ENCODE results near the gene GAS5. TPM values are rescaled to one million over a fixed set of nuclear protein-coding genes. Genes with fewer than 3 reads are reported as not detected.

Gene GAS5
- total RNA-seq, 2 experiments from 2014 or later: 865 to 867 TPM

- Mint-ChIP-seq H3K4me1 (ENCODE audit: low read depth) (peaks cover 39% of the 10 kb centered on the region), H3K27ac (no peak overlapping the region), H3K27me3 (no peaks in the 10 kb centered on the region), H3K36me3 (ENCODE audit: low read depth) (peaks cover 17% of the 10 kb centered on the region), H3K9me3 (no peaks in the 10 kb centered on the region), H3K4me3 (no peak overlapping the region)
- no peak for TF ChIP-seq CTCF (IDR thresholded peaks at IDR 0.05)
- DNase-seq: no peak
- POLR2A ChIA-PET: no interaction called here
- no peaks in the 10 kb centered on the region for H3K27me3 ChIP-seq (ENCODE audit: control insufficient read depth in 1 of 2, insufficient read depth in 2 of 2, low read length in 2 of 2)
- H3K4me1 ChIP-seq (ENCODE audit: insufficient read depth, low read length): peaks cover 9% of the 10 kb centered on the region
- H3K4me3 ChIP-seq (ENCODE audit: low read length): no peak overlapping the region
- peaks cover 7% of the 10 kb centered on the region for H3K36me3 ChIP-seq (ENCODE audit: insufficient read depth, low read length)
- no peaks in the 10 kb centered on the region for H3K9me3 ChIP-seq (ENCODE audit: control insufficient read depth in 1 of 2, insufficient read depth in 1 of 2, low read length in 2 of 2)
- no peak for ATAC-seq (ENCODE audit: poor library complexity)
- CTCF ChIA-PET: no interaction called here
- no peak overlapping the region for H3K27ac ChIP-seq (ENCODE audit: low read depth in 1 of 2, low read length in 2 of 2)
- intact Hi-C loops (cut with DNase I, micrococcal nuclease): no loop called here
Observed at GRCh38 chr1:173818459-173818858, 49.3 kb downstream of the GAS5 start.

Other genes starting within 250 kb of the GAS5 start
- not detected for gene TEX50, start 232.7 kb downstream of the GAS5 start, total RNA-seq
- gene ANKRD45, start 198.1 kb downstream of the GAS5 start, total RNA-seq: not detected
- gene KLHL20, start 153.0 kb downstream of the GAS5 start, total RNA-seq: 10 to 100 TPM; 29.4 to 30.4 TPM
- gene DARS2, start 43.3 kb downstream of the GAS5 start, total RNA-seq: 1 to 10 TPM; 1.7 TPM
- 1 to 10 TPM; 3.8 to 4.7 TPM for gene CENPL, start 43.1 kb downstream of the GAS5 start, total RNA-seq
- gene ZBTB37, start 391 bp upstream of the GAS5 start, total RNA-seq: 10 to 100 TPM; 15.1 to 16.0 TPM
- gene SERPINC1, start 49.3 kb upstream of the GAS5 start, total RNA-seq: not detected
- gene RC3H1, start 154.4 kb upstream of the GAS5 start, total RNA-seq: 10 to 100 TPM; 38.0 to 40.4 TPM

All from CD4-positive, alpha-beta T cell (primary cell).